Measurements from ENCODE around the gene MARK2. TPM values are rescaled to one million over a fixed set of nuclear protein-coding genes. Genes with fewer than 3 reads are reported as not detected.

The MARK2 gene
- total RNA-seq, 2 experiments from 2014 or later = 18.4 to 21.0 TPM

- CTCF ChIA-PET = no interaction called here
- Mint-ChIP-seq H3K4me1 (ENCODE audit: low read depth) (peaks cover 16% of the 10 kb centered on the region), H3K9me3 (no peaks in the 10 kb centered on the region), H3K27ac (no peak overlapping the region), H3K27me3 (no peaks in the 10 kb centered on the region), H3K4me3 (peak overlapping the region; percentile 71), H3K36me3 (ENCODE audit: low read depth) (peaks cover 13% of the 10 kb centered on the region)
- POLR2A ChIA-PET = interaction anchor here (0.5 to 2.9 kb wide), 2 partner anchors 37 to 76 kb away, joined by 3 to 13 read pairs; partner anchors contain the start of gene MARK2
- Histone ChIP-seq H3K4me1 (ENCODE audit: insufficient read depth, low read length) (peaks cover 45% of the 10 kb centered on the region), H3K27ac (ENCODE audit: low read depth in 1 of 2, low read length in 2 of 2) (no peak overlapping the region), H3K9me3 (ENCODE audit: control insufficient read depth in 1 of 2, insufficient read depth in 1 of 2, low read length in 2 of 2) (no peaks in the 10 kb centered on the region), H3K27me3 (ENCODE audit: control insufficient read depth in 1 of 2, insufficient read depth in 2 of 2, low read length in 2 of 2) (no peaks in the 10 kb centered on the region), H3K4me3 (ENCODE audit: low read length) (no peak overlapping the region), H3K36me3 (ENCODE audit: insufficient read depth, low read length) (peaks cover 5% of the 10 kb centered on the region)
- TF ChIP-seq, protein P1, sequence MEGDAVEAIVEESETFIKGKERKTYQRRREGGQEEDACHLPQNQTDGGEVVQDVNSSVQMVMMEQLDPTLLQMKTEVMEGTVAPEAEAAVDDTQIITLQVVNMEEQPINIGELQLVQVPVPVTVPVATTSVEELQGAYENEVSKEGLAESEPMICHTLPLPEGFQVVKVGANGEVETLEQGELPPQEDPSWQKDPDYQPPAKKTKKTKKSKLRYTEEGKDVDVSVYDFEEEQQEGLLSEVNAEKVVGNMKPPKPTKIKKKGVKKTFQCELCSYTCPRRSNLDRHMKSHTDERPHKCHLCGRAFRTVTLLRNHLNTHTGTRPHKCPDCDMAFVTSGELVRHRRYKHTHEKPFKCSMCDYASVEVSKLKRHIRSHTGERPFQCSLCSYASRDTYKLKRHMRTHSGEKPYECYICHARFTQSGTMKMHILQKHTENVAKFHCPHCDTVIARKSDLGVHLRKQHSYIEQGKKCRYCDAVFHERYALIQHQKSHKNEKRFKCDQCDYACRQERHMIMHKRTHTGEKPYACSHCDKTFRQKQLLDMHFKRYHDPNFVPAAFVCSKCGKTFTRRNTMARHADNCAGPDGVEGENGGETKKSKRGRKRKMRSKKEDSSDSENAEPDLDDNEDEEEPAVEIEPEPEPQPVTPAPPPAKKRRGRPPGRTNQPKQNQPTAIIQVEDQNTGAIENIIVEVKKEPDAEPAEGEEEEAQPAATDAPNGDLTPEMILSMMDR (IDR thresholded peaks at IDR 0.05) = no peak
- ATAC-seq (ENCODE audit: poor library complexity) (no peak), DNase-seq (no peak)
- intact Hi-C loops (cut with DNase I, micrococcal nuclease) = loop anchor here in 1 of 2 experiments (2.0 kb wide), 1 partner anchor 24 kb away; the partner anchor contains the start of gene NAA40
Observed at GRCh38 chr11:63914896-63915691, 76.2 kb downstream of the MARK2 start.

DNA sequence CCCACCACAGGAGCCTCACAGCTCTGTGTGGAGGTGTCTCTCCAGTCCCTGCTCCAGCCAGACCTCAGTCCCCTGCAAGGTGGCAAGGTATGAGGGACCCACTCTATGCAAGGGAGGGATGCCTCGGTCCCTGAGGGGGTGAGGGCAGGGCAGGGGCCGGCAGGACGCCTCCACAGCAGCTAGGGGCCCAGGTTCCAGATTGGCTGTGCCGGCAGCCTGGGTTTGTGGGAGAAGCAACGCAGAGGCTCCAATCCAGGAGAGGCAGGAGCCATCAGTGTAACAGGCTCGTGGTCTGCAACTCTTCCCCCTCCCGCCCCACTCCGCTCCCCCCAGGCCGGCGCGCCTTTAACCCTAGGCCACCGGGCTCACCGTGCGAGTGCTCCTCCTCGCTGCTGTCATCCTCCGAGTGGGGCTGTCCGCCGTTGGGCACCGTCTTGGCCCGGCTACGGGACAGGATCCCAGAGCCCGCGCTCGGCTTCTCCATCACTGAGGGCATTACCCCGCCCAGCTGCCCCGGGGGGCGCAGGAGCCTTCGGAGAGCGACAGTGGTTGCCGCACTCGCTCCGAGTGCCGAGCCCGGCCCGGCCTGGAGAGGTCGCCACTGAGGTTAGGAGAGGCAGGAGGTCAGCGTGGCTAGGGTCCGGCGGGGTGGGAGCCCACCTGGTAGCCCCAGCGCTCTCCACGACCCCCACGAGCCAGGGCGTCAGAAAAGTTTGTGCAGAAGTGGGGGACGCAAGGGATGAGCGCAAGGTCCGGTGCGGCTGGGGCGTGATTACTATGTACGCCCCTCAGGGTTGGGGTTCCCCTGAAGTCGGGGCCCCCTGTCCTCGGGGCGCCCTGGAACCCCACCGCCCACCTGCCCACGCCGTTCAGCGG is 77.3 kb downstream of the MARK2 start:
- Mint-ChIP-seq H3K4me1 (ENCODE audit: low read depth) (peaks cover 16% of the 10 kb centered on the region), H3K9me3 (no peaks in the 10 kb centered on the region), H3K4me3 (peak overlapping the region; percentile 82), H3K36me3 (ENCODE audit: low read depth) (peaks cover 4% of the 10 kb centered on the region), H3K27me3 (no peaks in the 10 kb centered on the region), H3K27ac (no peak overlapping the region)
- H3K27ac ChIP-seq (ENCODE audit: low read depth in 1 of 2, low read length in 2 of 2) = no peak overlapping the region
- H3K4me1 ChIP-seq (ENCODE audit: insufficient read depth, low read length) = peaks cover 45% of the 10 kb centered on the region
- no peaks in the 10 kb centered on the region for H3K27me3 ChIP-seq (ENCODE audit: control insufficient read depth in 1 of 2, insufficient read depth in 2 of 2, low read length in 2 of 2)
- no peaks in the 10 kb centered on the region for H3K9me3 ChIP-seq (ENCODE audit: control insufficient read depth in 1 of 2, insufficient read depth in 1 of 2, low read length in 2 of 2)
- POLR2A ChIA-PET = interaction anchor here (0.5 to 2.9 kb wide), 3 partner anchors 38 to 78 kb away, joined by 3 to 13 read pairs (median 3); partner anchors contain the start of gene MARK2
- no peaks in the 10 kb centered on the region for H3K36me3 ChIP-seq (ENCODE audit: insufficient read depth, low read length)
- TF ChIP-seq, protein P1 (IDR thresholded peaks at IDR 0.05) = peak; percentile 51
- CTCF ChIA-PET = interaction anchor here (0.6 kb wide), 1 partner anchor 64 kb away, joined by 3 read pairs; no protein-coding TSS in a partner anchor
- peak overlapping the region; percentile 51 for H3K4me3 ChIP-seq (ENCODE audit: low read length)
- DNase-seq = peak in 5 of 14 experiments; percentile 31 to 48 (median 42)
- no peak for ATAC-seq (ENCODE audit: poor library complexity)
- intact Hi-C loops (cut with DNase I, micrococcal nuclease) = loop anchor here in 1 of 2 experiments (2.0 kb wide), 1 partner anchor 23 kb away; the partner anchor contains the start of gene NAA40

All from CD4-positive, alpha-beta T cell (primary cell).